IMR-90 (cell line): ENCODE measurements around the gene RBM34. TPM values are rescaled to one million over a fixed set of nuclear protein-coding genes. Genes with fewer than 3 reads are reported as not detected.
A peak's percentile ranks its signal among the peaks of the same experiment; 100 is the strongest.

Source experiments
- ATAC-seq: fragments of 200-7000 bp; cut with Tn5 transposase; 2 replicates; pipeline ENCODE4 v1.9.1; 2020; ENCODE audit warnings: low read depth, mild to moderate bottlenecking, moderate library complexity
- BruUV-seq: library from RNA; stranded (reverse); fragments of 400-500 nt; replicated peaks from 2 replicates; lab custom pipeline; 2021; lab: Mats Ljungman, UMichigan
- CTCF ChIA-PET: fragments of 300-600 bp; formaldehyde crosslinking; extraction: SDS; loops from one replicate; lab custom pipeline; 2021; ENCODE audit warnings: antibody characterized with exemption; lab: Yijun Ruan, JAX
- POLR2A ChIA-PET: fragments of 300-600 bp; sonication (Branson Sonifier 250); formaldehyde crosslinking; loops from one replicate; lab custom pipeline; 2022; ENCODE audit warnings: antibody characterized with exemption; ENCODE audit not compliant: unreplicated experiment; lab: Charles Lee
- DNase-seq: peaks from one replicate; pipeline ENCODE4 v3.0.0; 2013
- H2AFZ ChIP-seq: replicated peaks from 2 replicates; pipeline ENCODE3; 2013; ENCODE audit warnings: low read length, mild to moderate bottlenecking; ENCODE audit not compliant: poor library complexity
- H2AK5ac ChIP-seq: 2 replicates; pipeline ENCODE4 v1.6.1; 2013; ENCODE audit warnings: low read depth, low read length, inconsistent platforms
- H2AK9ac ChIP-seq: replicated peaks from 2 replicates; pipeline ENCODE3; 2013; ENCODE audit warnings: mild to moderate bottlenecking, low read depth, low read length, moderate library complexity; ENCODE audit not compliant: poor library complexity
- H2BK120ac ChIP-seq: 2 replicates; pipeline ENCODE4 v1.6.1; 2013; ENCODE audit warnings: low read depth, low read length, inconsistent platforms
- H2BK15ac ChIP-seq: 3 replicates; pipeline ENCODE4 v1.6.1; 2013; ENCODE audit warnings: low read depth, low read length, inconsistent platforms
- H2BK20ac ChIP-seq: 2 replicates; pipeline ENCODE4 v1.6.1; 2013; ENCODE audit warnings: low read depth, mild to moderate bottlenecking, inconsistent platforms, low read length, moderate library complexity
- H2BK5ac ChIP-seq: 2 replicates; pipeline ENCODE4 v1.6.1; 2013; ENCODE audit warnings: mild to moderate bottlenecking, low read depth, low read length, inconsistent platforms; ENCODE audit not compliant: poor library complexity, severe bottlenecking
- H3K14ac ChIP-seq: replicated peaks from 2 replicates; pipeline ENCODE4 v1.6.1; 2013; ENCODE audit warnings: low read depth, low read length, inconsistent platforms
- H3K18ac ChIP-seq: 2 replicates; pipeline ENCODE4 v1.6.1; 2013; ENCODE audit warnings: low read depth, low read length, control low read depth
- H3K23ac ChIP-seq: 2 replicates; pipeline ENCODE4 v1.6.1; 2013; ENCODE audit warnings: low read depth, low read length, inconsistent platforms
- H3K27ac ChIP-seq: 2 replicates; pipeline ENCODE4 v1.5.1; 2013; ENCODE audit warnings: mild to moderate bottlenecking, control low read depth, low read length; ENCODE audit not compliant: insufficient read depth
- H3K27me3 ChIP-seq: 2 replicates; pipeline ENCODE4 v1.6.1; 2013; ENCODE audit warnings: low read length; ENCODE audit not compliant: control insufficient read depth, insufficient read depth
- H3K36me3 ChIP-seq: 2 replicates; pipeline ENCODE4 v1.6.1; 2013; ENCODE audit warnings: low read length, mixed read lengths; ENCODE audit not compliant: control insufficient read depth, insufficient read depth
- H3K4ac ChIP-seq: 2 replicates; pipeline ENCODE4 v1.6.1; 2013; ENCODE audit warnings: low read depth, low read length, inconsistent platforms
- H3K4me1 ChIP-seq: 2 replicates; pipeline ENCODE4 v1.6.1; 2013; ENCODE audit warnings: low read length, mixed read lengths; ENCODE audit not compliant: control insufficient read depth, insufficient read depth
- H3K4me2 ChIP-seq: 2 replicates; pipeline ENCODE4 v1.6.1; 2013; ENCODE audit warnings: low read depth, mild to moderate bottlenecking, control low read depth, low read length, moderate library complexity
- H3K4me3 ChIP-seq: 2 replicates; pipeline ENCODE4 v1.5.1; 2013; ENCODE audit warnings: low read depth, mild to moderate bottlenecking, control low read depth, low read length, moderate library complexity; ENCODE audit not compliant: insufficient read depth
- H3K56ac ChIP-seq: 2 replicates; pipeline ENCODE4 v1.6.1; 2013; ENCODE audit warnings: low read length, inconsistent platforms; ENCODE audit not compliant: insufficient read depth; ENCODE audit errors: extremely low read depth
- H3K79me1 ChIP-seq, 2 experiments: 2 replicates each; pipeline ENCODE4 v1.6.1; 2013; ENCODE audit warnings: low read length in 2 of 2, inconsistent platforms in 1 of 2, low read depth in 1 of 2
- H3K9ac ChIP-seq: 2 replicates; pipeline ENCODE4 v1.6.1; 2013; ENCODE audit warnings: low read depth, low read length, control low read depth
- H3K9me1 ChIP-seq: 2 replicates; pipeline ENCODE4 v1.6.1; 2013; ENCODE audit warnings: low read length, inconsistent platforms; ENCODE audit not compliant: insufficient read depth
- H3K9me3 ChIP-seq: 2 replicates; pipeline ENCODE4 v1.6.1; 2013; ENCODE audit warnings: low read length; ENCODE audit not compliant: control insufficient read depth, insufficient read depth
- H4K20me1 ChIP-seq: 2 replicates; pipeline ENCODE4 v1.6.1; 2013; ENCODE audit warnings: low read length, inconsistent platforms; ENCODE audit not compliant: insufficient read depth
- H4K5ac ChIP-seq: 2 replicates; pipeline ENCODE4 v1.6.1; 2013; ENCODE audit warnings: mild to moderate bottlenecking, low read depth, low read length, control low read depth
- H4K8ac ChIP-seq, 2 experiments: 2 replicates each; pipeline ENCODE4 v1.6.1; 2013; ENCODE audit warnings: low read depth in 2 of 2, low read length in 2 of 2, control low read depth in 1 of 2, inconsistent platforms in 1 of 2
- H4K91ac ChIP-seq: 2 replicates; pipeline ENCODE4 v1.6.1; 2013; ENCODE audit warnings: low read depth, low read length, inconsistent platforms; ENCODE audit not compliant: insufficient read depth
- BHLHE40 ChIP-seq: fragments of 150-350 bp; IDR thresholded peaks from 2 replicates; pipeline ENCODE4 v1.6.1; 2016; ENCODE audit warnings: mild to moderate bottlenecking, low read depth, low read length
- FOS ChIP-seq: fragments of 150-350 bp; IDR thresholded peaks from 2 replicates; pipeline ENCODE4 v1.6.1; 2016; ENCODE audit warnings: low read depth, low read length
- NFE2L2 ChIP-seq: fragments of 150-350 bp; IDR thresholded peaks from 2 replicates; pipeline ENCODE4 v1.6.1; 2016; ENCODE audit warnings: low read depth, mild to moderate bottlenecking, low read length
- SMC3 ChIP-seq: fragments of 150-350 bp; IDR thresholded peaks from 2 replicates; pipeline ENCODE4 v1.6.1; 2016; ENCODE audit warnings: low read depth, mild to moderate bottlenecking, antibody characterized with exemption, low read length, moderate library complexity
- WGBS, 2 experiments: methylation state at CpG; one replicate each; pipeline versions ENCODE4 v1.1.5 to v1.1.7; 2013; ENCODE audit warnings: missing lambda C conversion rate in 2 of 2; ENCODE audit not compliant: insufficient read length in 1 of 2; ENCODE audit errors: extremely low coverage in 2 of 2; 5-methylcytosine and 5-hydroxymethylcytosine counted together
- dilution Hi-C: fragments of 300-500 bp; cut with HindIII; formaldehyde crosslinking; loops from one replicate; pipeline ENCODE4 v1.14.3; 2018; ENCODE audit warnings: low sequenced_read_pairs; ENCODE audit not compliant: unreplicated experiment
- in situ Hi-C: fragments of 300-500 bp; cut with MboI; formaldehyde crosslinking; loops from 3 replicates; pipeline ENCODE4 v1.14.3; 2019; ENCODE audit warnings: low sequenced_read_pairs, inconsistent platforms, mixed read lengths
- intact Hi-C: fragments of 100-400 bp; cut with micrococcal nuclease; formaldehyde crosslinking; loops from 2 replicates; pipeline ENCODE4 v1.10.0; 2022
- polyA plus RNA-seq, 3 experiments: library from polyadenylated mRNA; depleted of rRNA; stranded (reverse); fragments of >200 nt; gene quantifications; 2 replicates each; pipeline ENCODE4 v1.2.3, GENCODE V29; 2012; ENCODE audit warnings: low replicate concordance in 1 of 3
- total RNA-seq: library from RNA; depleted of rRNA; stranded (reverse); fragments of >200 nt; gene quantifications from 2 replicates; pipeline ENCODE4 v1.2.3, GENCODE V29; 2012
- TF ChIP-seq, protein P1 (sequence below): fragments of 150-350 bp; IDR thresholded peaks from 2 replicates; pipeline ENCODE4 v1.6.1; 2016; ENCODE audit warnings: low read depth, mild to moderate bottlenecking, low read length, moderate library complexity, borderline replicate concordance
- TF ChIP-seq, protein P2 (sequence below): conservative IDR thresholded peaks from 2 replicates; pipeline ENCODE4 v1.5.1; 2012; ENCODE audit warnings: mild to moderate bottlenecking, low read depth, low read length, improper control_type of control experiment

The RBM34 gene
- total and polyA plus RNA-seq, 2 of the 4 experiments (the other 2 are of a cell fraction), result 28.7 to 34.0 TPM

DNA sequence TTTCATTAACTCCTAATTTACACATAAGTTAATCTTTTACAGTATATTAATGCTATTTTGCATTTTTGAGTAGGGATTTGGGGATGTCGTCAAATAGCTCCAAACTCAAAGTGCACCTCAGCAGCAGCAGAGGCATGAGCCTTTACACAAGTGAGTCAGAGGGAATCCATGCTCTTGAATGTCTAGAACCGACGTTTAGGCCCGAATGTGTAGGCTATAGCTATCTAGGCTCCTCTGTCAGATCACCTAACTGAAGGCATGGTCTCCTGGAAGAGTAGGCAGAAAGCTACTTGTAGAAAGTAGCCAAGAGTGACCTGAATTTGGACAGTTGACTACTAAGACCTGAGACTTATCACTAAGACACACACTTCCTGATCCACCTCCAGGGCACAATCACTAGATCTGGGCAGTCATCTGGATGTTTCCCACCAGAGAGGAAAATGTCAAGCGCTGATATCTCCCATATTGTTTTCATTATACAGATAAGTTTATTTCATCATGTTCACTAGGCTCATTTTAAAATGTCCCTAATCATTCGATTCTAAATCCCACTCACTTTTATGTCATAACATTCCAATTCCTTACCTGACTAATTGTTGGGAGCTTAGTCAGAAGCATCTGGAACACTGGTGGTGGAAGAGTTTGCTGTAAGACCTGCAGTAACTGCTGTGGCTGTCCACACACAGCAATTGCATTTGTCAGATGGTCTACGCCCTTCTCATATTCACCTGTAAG, 47.7 kb downstream of the RBM34 start:
- in situ Hi-C loops, result loop anchor here (25.0 kb wide), 1 partner anchor 976 kb away; no protein-coding TSS in a partner anchor

More for the DNA sequence above, 47.7 kb downstream of the RBM34 start:
- Histone ChIP-seq H2AK9ac (no peak overlapping the region), H3K4me1 (peaks cover 3% of the 10 kb centered on the region), H2AFZ (no peak overlapping the region), H4K5ac (no peak overlapping the region), H3K79me1 (peaks cover 54 to 69% of the 10 kb centered on the region in 2 experiments), H3K4ac (no peak overlapping the region), H3K4me2 (no peak overlapping the region), H4K8ac (0 out of 4 replicates have a peak overlapping the region, but pooled peaks of 1 of the 2 experiments have one; percentile 5), H4K20me1 (peaks cover 29% of the 10 kb centered on the region), H3K14ac (no peak overlapping the region), H3K4me3 (no peak overlapping the region), H3K9me3 (no peaks in the 10 kb centered on the region), H3K56ac (no peak overlapping the region), H2BK20ac (no peak overlapping the region), H4K91ac (no peak overlapping the region), H3K18ac (no peak overlapping the region), H3K9me1 (peaks cover 3% of the 10 kb centered on the region), H3K27ac (no peak overlapping the region), H2AK5ac (no peak overlapping the region), H3K27me3 (no peaks in the 10 kb centered on the region), H2BK120ac (no peak overlapping the region), H3K23ac (no peak overlapping the region; the same call in 1 of the 2 replicates), H3K9ac (no peak overlapping the region), H2BK5ac (no peak overlapping the region), H3K36me3 (peaks cover 54% of the 10 kb centered on the region), H2BK15ac (no peak overlapping the region)
- dilution Hi-C loops (no loop called here), intact Hi-C loops (no loop called here)
- TF ChIP-seq NFE2L2 (no peak), SMC3 (no peak), BHLHE40 (no peak), FOS (no peak)
- TF ChIP-seq, protein P1, sequence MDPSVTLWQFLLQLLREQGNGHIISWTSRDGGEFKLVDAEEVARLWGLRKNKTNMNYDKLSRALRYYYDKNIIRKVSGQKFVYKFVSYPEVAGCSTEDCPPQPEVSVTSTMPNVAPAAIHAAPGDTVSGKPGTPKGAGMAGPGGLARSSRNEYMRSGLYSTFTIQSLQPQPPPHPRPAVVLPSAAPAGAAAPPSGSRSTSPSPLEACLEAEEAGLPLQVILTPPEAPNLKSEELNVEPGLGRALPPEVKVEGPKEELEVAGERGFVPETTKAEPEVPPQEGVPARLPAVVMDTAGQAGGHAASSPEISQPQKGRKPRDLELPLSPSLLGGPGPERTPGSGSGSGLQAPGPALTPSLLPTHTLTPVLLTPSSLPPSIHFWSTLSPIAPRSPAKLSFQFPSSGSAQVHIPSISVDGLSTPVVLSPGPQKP, result no peak
- TF ChIP-seq, protein P2, sequence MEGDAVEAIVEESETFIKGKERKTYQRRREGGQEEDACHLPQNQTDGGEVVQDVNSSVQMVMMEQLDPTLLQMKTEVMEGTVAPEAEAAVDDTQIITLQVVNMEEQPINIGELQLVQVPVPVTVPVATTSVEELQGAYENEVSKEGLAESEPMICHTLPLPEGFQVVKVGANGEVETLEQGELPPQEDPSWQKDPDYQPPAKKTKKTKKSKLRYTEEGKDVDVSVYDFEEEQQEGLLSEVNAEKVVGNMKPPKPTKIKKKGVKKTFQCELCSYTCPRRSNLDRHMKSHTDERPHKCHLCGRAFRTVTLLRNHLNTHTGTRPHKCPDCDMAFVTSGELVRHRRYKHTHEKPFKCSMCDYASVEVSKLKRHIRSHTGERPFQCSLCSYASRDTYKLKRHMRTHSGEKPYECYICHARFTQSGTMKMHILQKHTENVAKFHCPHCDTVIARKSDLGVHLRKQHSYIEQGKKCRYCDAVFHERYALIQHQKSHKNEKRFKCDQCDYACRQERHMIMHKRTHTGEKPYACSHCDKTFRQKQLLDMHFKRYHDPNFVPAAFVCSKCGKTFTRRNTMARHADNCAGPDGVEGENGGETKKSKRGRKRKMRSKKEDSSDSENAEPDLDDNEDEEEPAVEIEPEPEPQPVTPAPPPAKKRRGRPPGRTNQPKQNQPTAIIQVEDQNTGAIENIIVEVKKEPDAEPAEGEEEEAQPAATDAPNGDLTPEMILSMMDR, result no peak
- ChIA-PET CTCF (interaction anchor here (0.7 kb wide), 2 partner anchors 9 to 48 kb away, joined by 3 read pairs; partner anchors contain the start of gene RBM34), POLR2A (no interaction called here)
- BruUV-seq, result no TSS peak
- WGBS, 2 experiments, result no CpG with 5 or more reads among the region's 7 CpGs
- ATAC-seq (no peak), DNase-seq (no peak)
